Measurements from ENCODE around the gene NR2C1.

- TF ChIP-seq CTCF (IDR thresholded peaks at IDR 0.05 in 2 of 3, conservative IDR thresholded peaks at IDR 0.05 in 1 of 3; ENCODE audit: control insufficient read depth in 2 of 3, extremely low read depth in 1 of 3, insufficient read depth in 1 of 3, low read depth in 3 of 3, low read length in 3 of 3) (no peak), POLR2AphosphoS5 (IDR thresholded peaks at IDR 0.05; ENCODE audit: low read length) (no peak), EZH2 (IDR thresholded peaks at IDR 0.05; ENCODE audit: borderline replicate concordance, control insufficient read depth, low read depth, low read length) (no peak), CUX1 (IDR thresholded peaks at IDR 0.05; ENCODE audit: insufficient replicate concordance, low read depth, low read length) (no peak)
Measured at GRCh38 chr12:95083938-95084337, 10.5 kb upstream of the NR2C1 start.

Data from GM12878 (cell line).